Caco-2 (cell line): ENCODE data around the gene COPZ1. TPM values are rescaled to one million over a fixed set of nuclear protein-coding genes. Genes with fewer than 3 reads are reported as not detected.

Experiments
- BruUV-seq: library from RNA; stranded (reverse); fragments of 400-500 nt; replicated peaks from 2 replicates; lab custom pipeline; 2021; lab: Mats Ljungman, UMichigan
- CTCF ChIA-PET: fragments of 300-600 bp; sonication (Branson Sonifier 250); formaldehyde crosslinking; loops from one replicate; lab custom pipeline; 2022; ENCODE audit warnings: antibody characterized with exemption; lab: Charles Lee
- POLR2A ChIA-PET: fragments of 300-600 bp; sonication (Branson Sonifier 250); formaldehyde crosslinking; loops from one replicate; lab custom pipeline; 2022; ENCODE audit warnings: antibody characterized with exemption; lab: Charles Lee
- DNase-seq, 2 experiments: peaks; one replicate each; pipeline versions ENCODE4 v3.0.0 to v3.0.0-alpha.2; 2020 to 2022
- H3K27me3 ChIP-seq: replicated peaks from 2 replicates; pipeline ENCODE4 v1.6.0; 2011; ENCODE audit warnings: low read length; ENCODE audit not compliant: control insufficient read depth, insufficient read depth
- H3K36me3 ChIP-seq: 2 replicates; pipeline ENCODE4 v1.5.1; 2011; ENCODE audit warnings: low read length; ENCODE audit not compliant: control insufficient read depth, insufficient read depth
- H3K4me1 ChIP-seq: fragments of 250-450 bp; sonication (Bioruptor Pico); 2 replicates; pipeline ENCODE4 v1.5.1; 2020; ENCODE audit warnings: mild to moderate bottlenecking
- H3K4me3 ChIP-seq: 2 replicates; pipeline ENCODE4 v1.5.1; 2011; ENCODE audit warnings: low read depth, mild to moderate bottlenecking, control low read depth, low read length
- H3K9me3 ChIP-seq: fragments of 250-450 bp; sonication (Bioruptor Pico); 2 replicates; pipeline ENCODE4 v1.5.1; 2020; ENCODE audit warnings: mild to moderate bottlenecking, moderate library complexity
- H3K27ac Mint-ChIP-seq: one replicate; pipeline ENCODE4 v1.8.0; 2022; ENCODE audit warnings: mixed read lengths; ENCODE audit not compliant: unreplicated experiment
- H3K27me3 Mint-ChIP-seq: one replicate; pipeline ENCODE4 v1.8.0; 2022; ENCODE audit warnings: mixed read lengths; ENCODE audit not compliant: insufficient read depth, unreplicated experiment
- H3K36me3 Mint-ChIP-seq: one replicate; pipeline ENCODE4 v1.8.0; 2022; ENCODE audit warnings: mild to moderate bottlenecking, mixed read lengths; ENCODE audit not compliant: insufficient read depth, unreplicated experiment
- H3K4me1 Mint-ChIP-seq: one replicate; pipeline ENCODE4 v1.8.0; 2022; ENCODE audit warnings: low read depth, mixed read lengths; ENCODE audit not compliant: unreplicated experiment
- H3K4me3 Mint-ChIP-seq: one replicate; pipeline ENCODE4 v1.8.0; 2022; ENCODE audit warnings: mild to moderate bottlenecking, moderate library complexity, mixed read lengths; ENCODE audit not compliant: unreplicated experiment
- H3K9me3 Mint-ChIP-seq: one replicate; pipeline ENCODE4 v1.8.0; 2022; ENCODE audit warnings: mixed read lengths; ENCODE audit not compliant: unreplicated experiment
- intact Hi-C: fragments of 100-400 bp; cut with micrococcal nuclease; formaldehyde crosslinking; loops from one replicate; pipeline ENCODE4 v1.10.0; 2022; ENCODE audit not compliant: unreplicated experiment
- total RNA-seq: library from RNA; stranded (reverse); gene quantifications from 2 replicates; pipeline ENCODE4 v1.2.3, GENCODE V29; 2022
- TF ChIP-seq, protein P1 (sequence below), 2 experiments: fragments of 200-600 bp in 1 of 2; IDR thresholded peaks; 1 replicate in 1 of 2; 2 replicates in 1 of 2; pipeline versions ENCODE4 v1.5.1 to v1.8.0; 2011 to 2022; ENCODE audit warnings: antibody characterized with exemption in 1 of 2, control low read depth in 1 of 2, inconsistent platforms in 1 of 2, low read depth in 1 of 2, low read length in 1 of 2, mild to moderate bottlenecking in 1 of 2, moderate library complexity in 1 of 2; ENCODE audit not compliant: insufficient read depth in 1 of 2, severe bottlenecking in 1 of 2, unreplicated experiment in 1 of 2

COPZ1 gene
- total RNA-seq, 1 experiment from 2014 or later, result 129 TPM

DNA sequence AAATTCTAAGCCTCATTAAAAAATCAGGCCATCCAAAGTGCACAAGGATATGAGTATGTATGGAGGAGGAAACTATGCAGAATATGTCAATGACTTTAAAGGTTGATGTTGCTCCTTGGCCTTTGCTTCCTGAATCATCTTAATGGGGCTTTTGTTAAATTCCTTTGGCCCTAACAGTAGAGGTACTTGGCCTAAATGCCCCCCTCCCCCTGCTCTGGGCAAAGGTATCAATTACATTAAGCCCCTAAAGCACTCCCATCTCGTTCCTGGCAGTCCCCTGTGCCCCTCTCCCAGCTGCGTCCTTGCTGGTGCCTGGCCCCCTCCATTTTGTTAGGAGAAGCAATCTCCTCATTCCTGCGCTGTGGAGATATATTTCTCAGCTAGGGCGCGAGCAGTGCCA is 4.8 kb downstream of the COPZ1 start:
- Histone ChIP-seq H3K27me3 (no peaks in the 10 kb centered on the region), H3K36me3 (no peaks in the 10 kb centered on the region), H3K4me3 (no peak overlapping the region), H3K4me1 (peaks cover 27% of the 10 kb centered on the region), H3K9me3 (no peaks in the 10 kb centered on the region)
- CTCF ChIA-PET, result no interaction called here
- intact Hi-C loops, result no loop called here
- Mint-ChIP-seq H3K4me1 (peaks cover 16% of the 10 kb centered on the region), H3K36me3 (peaks cover 25% of the 10 kb centered on the region), H3K9me3 (no peaks in the 10 kb centered on the region), H3K27me3 (no peaks in the 10 kb centered on the region), H3K4me3 (no peak overlapping the region), H3K27ac (peak overlapping the region; percentile 21)
- POLR2A ChIA-PET, result no interaction called here
- no peak for DNase-seq
- TF ChIP-seq, protein P1, sequence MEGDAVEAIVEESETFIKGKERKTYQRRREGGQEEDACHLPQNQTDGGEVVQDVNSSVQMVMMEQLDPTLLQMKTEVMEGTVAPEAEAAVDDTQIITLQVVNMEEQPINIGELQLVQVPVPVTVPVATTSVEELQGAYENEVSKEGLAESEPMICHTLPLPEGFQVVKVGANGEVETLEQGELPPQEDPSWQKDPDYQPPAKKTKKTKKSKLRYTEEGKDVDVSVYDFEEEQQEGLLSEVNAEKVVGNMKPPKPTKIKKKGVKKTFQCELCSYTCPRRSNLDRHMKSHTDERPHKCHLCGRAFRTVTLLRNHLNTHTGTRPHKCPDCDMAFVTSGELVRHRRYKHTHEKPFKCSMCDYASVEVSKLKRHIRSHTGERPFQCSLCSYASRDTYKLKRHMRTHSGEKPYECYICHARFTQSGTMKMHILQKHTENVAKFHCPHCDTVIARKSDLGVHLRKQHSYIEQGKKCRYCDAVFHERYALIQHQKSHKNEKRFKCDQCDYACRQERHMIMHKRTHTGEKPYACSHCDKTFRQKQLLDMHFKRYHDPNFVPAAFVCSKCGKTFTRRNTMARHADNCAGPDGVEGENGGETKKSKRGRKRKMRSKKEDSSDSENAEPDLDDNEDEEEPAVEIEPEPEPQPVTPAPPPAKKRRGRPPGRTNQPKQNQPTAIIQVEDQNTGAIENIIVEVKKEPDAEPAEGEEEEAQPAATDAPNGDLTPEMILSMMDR (IDR thresholded peaks at IDR 0.05; ENCODE audit: insufficient read depth in 1 of 2, low read depth in 1 of 2, low read length in 1 of 2, severe bottlenecking in 1 of 2, unreplicated experiment in 1 of 2), result no peak
- no TSS peak for BruUV-seq

DNA sequence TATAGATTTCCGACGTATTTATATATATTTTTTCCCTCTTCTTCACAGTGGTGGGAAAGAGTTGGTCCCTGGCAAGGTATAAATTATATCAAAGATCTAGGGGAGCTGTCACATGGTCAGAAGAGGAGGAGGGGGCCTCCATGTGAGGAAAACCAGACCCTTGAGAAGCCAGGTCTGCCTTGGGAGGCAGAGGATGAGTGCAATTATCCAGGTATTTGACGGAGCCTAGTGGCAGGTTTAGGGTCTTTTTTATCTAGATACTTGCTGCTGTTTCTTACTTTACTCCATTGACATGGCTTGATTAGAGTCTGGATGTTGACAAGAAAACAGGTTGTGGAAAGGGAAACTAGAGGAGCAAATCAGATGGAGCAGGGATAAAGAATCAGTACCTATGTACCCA is 5.5 kb downstream of the COPZ1 start:
- H3K4me3 ChIP-seq, result no peak overlapping the region
- peaks cover 16% of the 10 kb centered on the region for H3K4me1 Mint-ChIP-seq
- TF ChIP-seq, protein P1 (IDR thresholded peaks at IDR 0.05; ENCODE audit: insufficient read depth in 1 of 2, low read depth in 1 of 2, low read length in 1 of 2, severe bottlenecking in 1 of 2, unreplicated experiment in 1 of 2), result no peak
- intact Hi-C loops, result no loop called here
- no peak overlapping the region for H3K27ac Mint-ChIP-seq
- H3K36me3 ChIP-seq, result no peaks in the 10 kb centered on the region
- no peaks in the 10 kb centered on the region for H3K27me3 Mint-ChIP-seq
- no peak overlapping the region for H3K4me3 Mint-ChIP-seq
- no peaks in the 10 kb centered on the region for H3K9me3 ChIP-seq
- ChIA-PET POLR2A (no interaction called here), CTCF (no interaction called here)
- peaks cover 27% of the 10 kb centered on the region for H3K4me1 ChIP-seq
- no peaks in the 10 kb centered on the region for H3K27me3 ChIP-seq
- H3K36me3 Mint-ChIP-seq, result peaks cover 19% of the 10 kb centered on the region
- no peaks in the 10 kb centered on the region for H3K9me3 Mint-ChIP-seq
- DNase-seq, result no peak
- BruUV-seq, result no TSS peak

- DNase-seq, result no peak
- H3K36me3 ChIP-seq, result no peaks in the 10 kb centered on the region
- H3K9me3 ChIP-seq, result no peaks in the 10 kb centered on the region
- Mint-ChIP-seq H3K36me3 (peaks cover 19% of the 10 kb centered on the region), H3K27me3 (no peaks in the 10 kb centered on the region), H3K9me3 (no peaks in the 10 kb centered on the region), H3K4me3 (no peak overlapping the region), H3K4me1 (peaks cover 16% of the 10 kb centered on the region), H3K27ac (no peak overlapping the region)
- POLR2A ChIA-PET, result no interaction called here
- intact Hi-C loops, result no loop called here
- H3K4me1 ChIP-seq, result peaks cover 27% of the 10 kb centered on the region
- H3K27me3 ChIP-seq, result no peaks in the 10 kb centered on the region
- TF ChIP-seq, protein P1 (IDR thresholded peaks at IDR 0.05; ENCODE audit: insufficient read depth in 1 of 2, low read depth in 1 of 2, low read length in 1 of 2, severe bottlenecking in 1 of 2, unreplicated experiment in 1 of 2), result no peak
- H3K4me3 ChIP-seq, result no peak overlapping the region
- CTCF ChIA-PET, result no interaction called here
- no TSS peak for BruUV-seq
Observed at GRCh38 chr12:54331461-54331860, 6.5 kb downstream of the COPZ1 start.
